NCI-H2196 (cell line): Measurements from ENCODE around the gene PPARD.
"Not testable (repeated sequence)": the region's sequence is repeated elsewhere in the genome, so short reads cannot be mapped to it uniquely, and the experiment has no call there.

Experiments
- DNase-seq: peaks from one replicate; lab custom pipeline; 2025; ENCODE audit not compliant: unreplicated experiment; lab: John Stamatoyannopoulos, UW

The PPARD gene

GRCh38 chr6:35403544-35404442, 61.4 kb downstream of the PPARD start:
- DNase-seq, result no peak

GRCh38 chr6:35406711-35407485, 64.5 kb downstream of the PPARD start:
- no peak for DNase-seq

GRCh38 chr6:35409245-35409644, 66.9 kb downstream of the PPARD start:
- DNase-seq, result no peak

DNA sequence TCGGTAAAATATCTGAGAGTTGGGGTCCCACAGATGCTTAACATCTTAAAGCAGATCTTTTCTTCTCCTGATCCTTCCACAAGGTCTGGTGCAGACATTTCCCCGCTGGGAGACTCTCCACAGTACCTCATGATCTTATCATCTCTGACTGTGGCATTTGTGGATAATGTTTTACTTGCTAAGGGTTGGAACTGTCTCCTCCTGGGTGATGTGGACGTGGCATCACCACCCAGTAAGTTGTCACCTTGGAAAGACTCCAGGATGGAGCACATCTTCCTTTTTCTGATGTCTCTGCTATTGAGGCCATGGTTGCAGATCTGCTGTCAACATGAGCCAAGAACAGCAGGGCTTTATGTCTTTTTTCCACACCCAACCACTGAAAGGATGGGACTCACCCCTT, 67.8 kb downstream of the PPARD start:
- no peak for DNase-seq

DNA sequence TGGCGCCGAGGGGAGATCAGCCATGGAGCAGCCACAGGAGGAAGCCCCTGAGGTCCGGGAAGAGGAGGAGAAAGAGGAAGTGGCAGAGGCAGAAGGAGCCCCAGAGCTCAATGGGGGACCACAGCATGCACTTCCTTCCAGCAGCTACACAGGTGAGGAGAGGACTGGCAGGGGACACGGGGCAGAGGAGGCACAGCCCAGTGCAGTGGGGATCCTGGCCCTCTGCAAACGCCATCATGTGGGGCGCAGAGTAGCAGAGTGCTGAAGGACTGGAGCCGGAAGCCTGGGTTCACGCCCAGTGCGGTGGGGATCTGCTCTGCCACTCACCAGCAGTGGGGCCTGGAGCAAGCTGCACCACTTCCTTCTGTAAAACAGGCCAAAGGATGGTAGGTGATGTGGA, 68.7 kb downstream of the PPARD start:
- no peak for DNase-seq

GRCh38 chr6:35412102-35412501, 69.7 kb downstream of the PPARD start:
- no peak for DNase-seq

- DNase-seq, result no peak
Observed at GRCh38 chr6:35413911-35414310, 71.6 kb downstream of the PPARD start.

DNA sequence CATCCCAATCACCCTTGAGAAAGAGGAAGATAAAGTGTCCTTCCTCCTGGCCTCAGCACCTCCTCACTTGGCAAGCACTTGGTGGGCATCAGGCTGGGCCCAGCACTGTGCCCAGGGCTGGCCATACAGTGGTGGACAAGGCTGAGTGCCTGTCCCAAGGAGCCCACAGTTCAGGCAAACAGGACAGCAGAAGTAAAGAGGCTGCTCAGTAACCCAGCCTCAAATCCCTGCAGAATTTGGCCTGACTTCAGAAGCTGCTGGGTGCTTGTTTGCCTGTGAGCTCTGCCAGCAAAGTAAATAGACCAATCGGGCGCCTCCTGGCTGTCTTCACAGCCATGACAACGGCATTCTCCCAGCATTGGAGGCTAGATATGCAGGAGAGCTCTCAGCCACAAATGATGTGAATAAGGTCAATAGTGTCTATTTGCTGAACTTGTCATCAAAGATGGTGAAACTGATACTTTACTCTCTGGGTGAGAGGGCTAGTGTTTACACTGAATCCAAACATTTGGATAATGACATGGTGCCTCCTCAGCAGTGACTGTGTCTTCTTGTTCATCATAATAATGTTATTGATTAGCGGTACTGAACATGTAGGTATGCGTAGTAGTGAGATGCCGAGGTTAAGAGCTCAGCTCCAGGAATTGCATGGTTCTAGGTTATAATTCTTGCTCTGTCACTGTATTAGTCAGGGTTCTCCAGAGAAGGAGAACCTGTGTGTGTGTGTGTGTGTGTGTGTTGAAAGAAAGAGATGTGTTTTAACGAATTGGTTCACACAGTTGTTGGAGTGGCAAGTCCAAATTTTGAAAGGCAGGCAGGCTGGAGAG, 72.9 kb downstream of the PPARD start:
- DNase-seq, result peak; percentile 96

DNA sequence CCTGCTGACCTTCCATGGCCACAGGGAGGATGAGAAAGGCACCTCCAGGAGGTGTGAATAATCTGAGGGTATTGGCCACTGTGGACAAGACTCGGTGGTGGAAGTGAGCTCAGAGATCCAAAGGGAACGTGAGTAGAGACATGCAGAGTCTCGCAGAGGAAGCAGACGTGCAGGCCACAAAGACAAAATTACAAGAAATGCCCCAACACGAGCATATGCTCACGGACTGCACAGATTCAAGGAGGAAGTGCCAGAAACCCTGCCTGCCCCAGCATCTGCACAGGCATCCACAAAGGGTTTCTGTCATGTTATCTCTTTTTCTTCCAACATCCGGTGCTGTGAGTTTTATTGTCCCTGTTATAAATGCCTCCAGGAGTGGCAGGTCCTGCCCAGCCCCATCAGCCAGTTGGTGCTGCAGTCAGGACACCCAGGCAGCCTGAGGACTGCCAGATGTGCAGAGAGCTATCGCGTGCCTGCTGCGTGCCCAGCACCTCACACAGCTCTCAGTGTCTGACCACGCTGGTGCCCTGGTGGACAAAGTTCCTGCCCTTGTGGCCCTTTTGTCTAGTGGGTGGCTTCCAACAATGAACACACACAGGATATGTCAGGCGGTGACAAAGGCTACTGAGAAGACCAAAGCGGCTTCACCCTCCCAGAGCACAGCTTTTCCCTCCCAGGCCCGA, 75.8 kb downstream of the PPARD start:
- no peak for DNase-seq

- DNase-seq, result no peak
Observed at GRCh38 chr6:35419417-35419816, 77.1 kb downstream of the PPARD start.

GRCh38 chr6:35419961-35420360, 77.6 kb downstream of the PPARD start:
- DNase-seq, result no peak

DNA sequence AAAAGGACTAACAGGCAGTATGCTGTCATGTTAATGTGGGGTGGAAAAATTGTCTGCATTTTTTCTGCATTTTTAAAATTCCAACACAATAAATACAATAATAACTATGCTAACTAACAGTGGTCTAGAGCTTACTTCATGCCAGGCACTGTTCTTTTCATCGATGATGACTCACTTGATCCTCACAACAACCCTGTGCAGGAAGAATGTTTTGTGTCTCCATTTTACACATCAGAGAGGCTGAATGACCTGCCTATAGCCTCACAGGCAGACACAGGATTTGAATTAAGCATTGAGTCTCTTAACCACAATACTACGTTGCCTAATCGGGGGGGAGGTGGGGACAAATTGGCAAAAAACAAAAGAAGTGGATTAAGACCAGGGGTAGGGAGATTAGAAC, 82.9 kb downstream of the PPARD start:
- DNase-seq, result no peak

DNA sequence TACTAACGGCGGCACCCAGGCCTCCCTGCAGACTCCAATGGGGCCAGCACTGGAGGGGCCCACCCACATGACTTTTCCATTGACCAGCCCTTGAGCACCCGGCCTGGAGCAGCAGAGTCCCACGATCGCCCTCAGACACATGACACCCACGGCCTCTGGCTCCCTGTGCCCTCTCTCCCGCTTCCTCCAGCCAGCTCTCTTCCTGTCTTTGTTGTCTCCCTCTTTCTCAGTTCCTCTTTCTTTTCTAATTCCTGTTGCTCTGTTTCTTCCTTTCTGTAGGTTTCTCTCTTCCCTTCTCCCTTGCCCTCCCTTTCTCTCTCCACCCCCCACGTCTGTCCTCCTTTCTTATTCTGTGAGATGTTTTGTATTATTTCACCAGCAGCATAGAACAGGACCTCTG, 83.7 kb downstream of the PPARD start:
- DNase-seq, result no peak

DNA sequence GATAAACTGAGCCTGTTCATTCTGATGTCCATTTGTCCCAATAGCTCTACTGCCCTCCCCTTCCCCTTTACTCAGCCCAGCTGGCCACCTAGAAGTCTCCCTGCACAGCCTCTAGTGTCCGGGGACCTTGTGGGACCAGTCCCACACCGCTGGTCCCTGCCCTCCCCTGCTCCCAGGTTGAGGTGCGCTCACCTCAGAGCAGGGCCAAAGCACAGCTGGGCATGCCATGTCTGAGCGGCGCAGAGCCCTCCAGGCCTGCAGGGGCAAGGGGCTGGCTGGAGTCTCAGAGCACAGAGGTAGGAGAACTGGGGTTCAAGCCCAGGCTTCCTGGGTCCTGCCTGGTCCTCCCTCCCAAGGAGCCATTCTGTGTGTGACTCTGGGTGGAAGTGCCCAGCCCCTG, 85.1 kb downstream of the PPARD start:
- no peak for DNase-seq

DNA sequence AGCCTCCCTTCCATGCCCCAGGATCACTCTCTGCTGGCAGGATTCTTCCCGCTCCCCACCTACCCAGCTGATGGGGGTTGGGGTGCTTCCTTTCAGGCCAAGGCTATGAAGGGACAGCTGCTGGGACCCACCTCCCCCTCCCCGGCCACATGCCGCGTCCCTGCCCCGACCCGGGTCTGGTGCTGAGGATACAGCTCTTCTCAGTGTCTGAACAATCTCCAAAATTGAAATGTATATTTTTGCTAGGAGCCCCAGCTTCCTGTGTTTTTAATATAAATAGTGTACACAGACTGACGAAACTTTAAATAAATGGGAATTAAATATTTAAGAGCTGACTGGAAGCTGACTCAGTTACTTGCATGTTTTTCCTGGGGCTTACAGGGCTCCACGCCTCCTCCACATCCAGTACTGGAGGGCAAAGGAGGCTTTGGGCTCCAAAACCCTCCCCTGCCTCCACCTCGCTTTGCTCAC, 85.5 kb downstream of the PPARD start:
- DNase-seq, result no peak

DNA sequence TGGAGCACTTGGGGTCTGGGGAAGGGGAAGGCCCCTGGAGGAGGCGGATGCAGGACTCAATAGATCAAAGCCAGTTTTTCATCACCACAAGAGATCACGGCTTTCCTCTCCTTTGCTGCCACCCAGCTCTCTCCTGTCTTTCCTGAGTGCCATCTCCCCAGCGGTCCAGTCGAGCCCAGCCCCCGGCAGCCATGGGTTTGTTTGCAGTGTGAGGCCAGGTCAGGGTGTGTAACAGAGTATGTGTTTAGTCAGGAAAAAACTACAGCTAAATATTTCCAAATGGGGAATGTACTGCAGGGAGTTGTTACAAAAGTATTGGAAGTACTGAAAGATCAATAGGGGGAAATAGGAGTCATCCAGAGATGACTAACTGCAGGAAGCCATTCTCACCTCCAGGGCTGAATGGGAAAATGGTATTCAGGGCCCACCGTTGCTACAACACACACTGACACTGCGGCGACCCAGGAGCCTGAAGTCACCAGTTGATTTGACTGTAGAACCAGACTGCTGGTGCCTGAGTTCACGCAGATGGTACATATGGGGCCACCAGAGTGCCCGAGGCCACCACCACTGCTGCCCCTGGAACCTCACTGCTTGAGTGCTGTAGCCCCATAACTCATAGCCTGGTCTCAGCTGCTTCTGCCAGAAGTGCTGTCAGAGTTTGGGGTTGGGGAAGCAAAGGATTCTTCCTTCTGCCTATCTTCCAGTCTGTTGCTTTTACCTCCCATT, 86.2 kb downstream of the PPARD start:
- no peak for DNase-seq

DNA sequence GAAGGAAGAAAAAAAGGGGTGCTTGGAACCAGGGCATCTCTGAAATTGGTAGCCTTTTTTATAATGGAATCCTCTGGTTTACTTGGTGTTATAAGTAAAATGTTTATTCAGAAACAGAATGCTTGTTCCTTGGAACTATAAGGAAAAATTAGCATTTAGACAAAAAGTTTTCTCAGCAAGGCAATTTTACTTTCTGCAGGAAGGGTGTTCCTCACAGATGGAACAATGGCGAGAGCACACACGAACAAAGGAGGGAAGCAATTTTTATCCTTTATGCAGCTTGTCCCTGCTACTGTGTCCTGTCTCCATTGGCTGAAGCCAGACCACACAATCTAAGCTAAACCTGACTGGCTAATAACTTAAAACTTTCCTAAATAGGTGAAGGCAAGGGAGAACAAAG, 87.1 kb downstream of the PPARD start:
- no peak for DNase-seq

DNA sequence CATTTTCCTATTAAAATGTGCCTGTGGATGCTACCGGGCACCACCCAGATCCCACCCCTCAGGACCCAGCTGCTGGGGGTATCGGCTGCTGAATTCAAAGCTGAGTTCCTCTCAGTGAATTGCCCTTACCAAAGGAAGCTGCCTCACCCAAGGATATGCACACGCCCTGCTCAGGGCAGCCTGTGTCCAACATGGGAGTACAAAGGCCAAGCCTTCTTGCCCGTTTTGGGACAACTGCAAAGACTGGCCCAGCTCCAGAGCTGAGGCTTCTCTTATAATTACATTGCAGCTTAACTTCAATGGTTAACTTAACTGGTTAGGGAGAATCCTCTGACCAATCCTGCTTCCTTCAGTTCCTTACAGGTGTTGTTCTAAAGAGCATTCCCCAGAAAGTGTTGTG, 89.9 kb downstream of the PPARD start:
- DNase-seq, result no peak

DNA sequence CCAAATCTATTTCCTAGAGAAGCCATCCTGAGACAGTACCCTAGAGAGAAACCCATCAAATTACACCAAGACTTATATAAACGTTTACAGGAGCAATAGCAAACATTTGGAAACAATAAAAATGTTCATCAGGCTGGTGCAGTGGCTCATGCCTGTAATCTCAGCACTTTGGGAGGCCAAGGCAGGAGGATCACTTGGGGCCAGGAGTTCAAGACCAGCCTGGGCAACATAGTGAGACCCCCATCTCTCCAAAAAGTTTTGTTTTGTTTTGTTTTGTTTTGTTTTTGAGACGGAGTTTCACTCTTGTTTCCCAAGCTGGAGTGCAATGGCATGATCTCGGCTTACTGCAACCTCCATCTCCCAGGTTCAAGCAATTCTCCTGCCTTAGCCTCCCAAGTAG, 90.3 kb downstream of the PPARD start:
- DNase-seq, result not testable (repeated sequence)
